ENCODE measurements around the gene TRPC4AP.
A peak's percentile ranks its signal among the peaks of the same experiment; 100 is the strongest.

The TRPC4AP gene

GRCh38 chr20:35017099-35017835 is 75.3 kb downstream of the TRPC4AP start:
- TF ChIP-seq CTCF (conservative IDR thresholded peaks at IDR 0.05; ENCODE audit: control insufficient read depth, insufficient read depth, low read depth, low read length): no peak
- DNase-seq (ENCODE audit: low read depth): no peak
- no peak overlapping the region for H3K4me3 ChIP-seq (ENCODE audit: control insufficient read depth, low read depth, low read length)

- no peak for DNase-seq (ENCODE audit: low read depth)
- TF ChIP-seq CTCF (conservative IDR thresholded peaks at IDR 0.05; ENCODE audit: control insufficient read depth, insufficient read depth, low read depth, low read length): no peak
- no peak overlapping the region for H3K4me3 ChIP-seq (ENCODE audit: control insufficient read depth, low read depth, low read length)
Measured at GRCh38 chr20:35015863-35016193, 76.8 kb downstream of the TRPC4AP start.

DNA sequence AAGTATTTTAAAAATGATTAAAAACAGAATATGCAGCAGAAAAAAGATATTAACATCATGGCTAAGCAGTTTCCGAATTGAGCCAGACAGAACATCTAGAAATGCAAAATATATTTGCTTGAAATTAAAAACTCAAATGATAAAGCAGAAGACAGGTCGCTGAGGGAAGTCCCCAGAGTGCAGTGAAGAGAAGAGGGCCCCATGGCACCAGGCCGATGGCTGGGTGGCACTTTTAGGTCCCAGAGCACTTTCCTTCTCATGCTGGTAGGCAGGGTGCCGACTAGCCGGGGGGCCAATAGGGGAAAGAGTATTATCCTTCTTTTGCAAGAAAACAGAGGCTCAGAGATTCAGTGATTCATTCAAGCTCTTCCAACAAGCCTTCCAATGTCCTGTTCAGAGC is 78.1 kb downstream of the TRPC4AP start:
- TF ChIP-seq CTCF (conservative IDR thresholded peaks at IDR 0.05; ENCODE audit: control insufficient read depth, insufficient read depth, low read depth, low read length): no peak
- no peak overlapping the region for H3K4me3 ChIP-seq (ENCODE audit: control insufficient read depth, low read depth, low read length)
- no peak for DNase-seq (ENCODE audit: low read depth)

DNA sequence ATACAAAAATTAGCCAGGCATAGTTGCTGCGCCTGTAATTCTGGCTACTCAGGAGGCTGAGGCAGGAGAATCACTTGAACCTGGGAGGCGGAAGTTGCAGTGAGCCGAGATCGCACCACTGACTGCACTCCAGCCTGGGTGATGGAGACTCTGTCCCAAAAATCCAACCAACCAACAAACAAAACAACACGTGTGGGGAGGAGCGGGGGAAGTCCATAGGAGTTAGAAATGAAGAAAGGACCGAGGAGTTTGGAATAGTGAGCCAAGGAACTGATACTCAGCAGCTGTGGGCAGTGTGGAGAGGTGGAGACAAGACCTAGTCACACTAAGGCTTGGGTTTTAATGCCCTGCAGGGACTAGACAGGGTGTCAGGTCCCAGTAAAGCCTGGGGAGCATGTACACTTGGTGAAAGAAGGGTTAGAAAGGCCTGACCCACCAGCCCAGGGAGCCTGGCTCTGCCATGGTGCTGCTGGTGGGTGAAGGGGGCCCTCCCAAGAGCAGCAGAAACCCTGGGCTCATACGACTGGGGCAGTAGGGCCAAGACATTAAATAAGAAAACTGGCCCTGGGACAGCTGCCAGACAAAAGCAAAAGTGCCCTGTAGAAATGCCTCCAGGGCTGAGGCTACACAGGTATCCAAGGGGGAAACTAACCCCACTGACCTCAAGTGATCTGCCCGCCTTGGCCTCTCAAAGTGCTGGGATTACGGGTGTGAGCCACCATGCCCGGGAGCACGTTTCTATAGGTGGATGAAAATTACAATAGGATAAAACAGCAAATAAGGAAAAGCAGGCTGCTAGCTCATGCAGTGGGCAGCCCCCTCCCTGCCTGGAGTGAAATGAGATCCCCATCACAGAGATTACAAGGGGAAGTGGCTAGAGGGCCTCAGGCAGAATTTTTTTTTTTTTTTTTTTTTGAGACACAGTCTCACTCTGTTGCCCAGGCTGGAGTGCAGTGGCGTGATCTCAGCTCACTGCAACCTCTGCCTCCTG is 78.9 kb downstream of the TRPC4AP start:
- TF ChIP-seq CTCF (conservative IDR thresholded peaks at IDR 0.05; ENCODE audit: control insufficient read depth, insufficient read depth, low read depth, low read length): no peak
- H3K4me3 ChIP-seq (ENCODE audit: control insufficient read depth, low read depth, low read length): no peak overlapping the region
- no peak for DNase-seq (ENCODE audit: low read depth)

GRCh38 chr20:35012227-35013069 is 80.2 kb downstream of the TRPC4AP start:
- no peak overlapping the region for H3K4me3 ChIP-seq (ENCODE audit: control insufficient read depth, low read depth, low read length)
- peak; percentile 3 for TF ChIP-seq CTCF (conservative IDR thresholded peaks at IDR 0.05; ENCODE audit: control insufficient read depth, insufficient read depth, low read depth, low read length)
- DNase-seq (ENCODE audit: low read depth): peak; percentile 50

- DNase-seq (ENCODE audit: low read depth): no peak
- H3K4me3 ChIP-seq (ENCODE audit: control insufficient read depth, low read depth, low read length): no peak overlapping the region
- no peak for TF ChIP-seq CTCF (conservative IDR thresholded peaks at IDR 0.05; ENCODE audit: control insufficient read depth, insufficient read depth, low read depth, low read length)
Measured at GRCh38 chr20:35011589-35012226, 80.9 kb downstream of the TRPC4AP start.
